GM19240 (cell line): ENCODE data around the gene SLC50A1.

Source experiments
- DNase-seq: peaks from one replicate; pipeline ENCODE4 v3.0.0; 2011; ENCODE audit warnings: low spot score; ENCODE audit not compliant: insufficient read length

Gene SLC50A1

DNA sequence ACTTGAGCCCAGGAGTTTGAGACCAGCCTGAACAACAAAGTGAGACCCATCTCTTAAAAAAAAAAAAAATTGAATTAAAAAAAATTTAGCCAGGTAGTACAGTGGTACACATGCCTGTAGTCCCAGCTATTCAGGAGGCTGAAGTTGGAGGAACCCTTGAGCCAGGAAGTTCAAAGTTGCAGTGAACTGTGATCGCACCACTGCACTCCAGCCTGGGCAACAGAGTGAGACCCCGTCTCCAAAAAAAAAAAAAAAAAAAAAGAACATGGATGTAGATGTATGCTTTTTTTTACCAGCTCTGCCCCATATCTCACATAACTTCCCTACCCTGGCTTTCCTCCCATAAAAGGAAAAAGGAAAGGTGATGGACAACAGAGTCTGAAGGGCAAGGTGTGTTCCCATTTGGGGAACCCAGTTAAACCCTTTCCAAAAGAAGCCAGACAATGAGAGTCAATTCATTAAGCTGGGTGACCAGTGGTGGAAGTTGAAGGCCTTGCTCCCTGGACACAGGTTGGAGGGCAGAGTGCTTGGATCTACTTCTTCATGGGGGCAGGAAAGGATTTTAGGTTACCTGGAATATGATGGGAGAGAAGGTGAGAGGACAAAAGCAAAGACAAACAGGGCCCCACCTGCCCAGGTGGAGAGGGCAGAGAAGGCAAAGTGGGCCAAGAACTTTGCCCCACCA, 34.6 kb downstream of the SLC50A1 start:
- DNase-seq = no peak

DNA sequence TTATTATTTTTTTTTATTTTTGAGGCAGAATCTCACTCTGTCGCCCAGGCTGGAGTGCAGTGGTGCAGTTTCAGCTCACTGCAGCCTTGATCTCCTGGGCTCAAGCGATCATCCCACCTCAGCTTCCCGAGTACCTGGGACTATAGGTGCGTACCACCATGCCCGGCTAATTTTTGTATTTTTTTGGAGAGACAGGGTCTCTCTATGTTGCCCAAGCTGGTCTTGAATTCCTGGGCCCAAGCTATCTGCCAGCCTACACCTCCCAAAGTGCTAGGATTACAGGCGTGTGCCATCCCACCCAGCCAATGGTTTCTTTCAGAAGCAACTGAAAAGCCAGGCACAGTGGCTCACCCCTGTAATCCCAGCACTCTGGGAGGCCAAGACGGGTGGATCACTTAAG, 35.2 kb downstream of the SLC50A1 start:
- DNase-seq = no peak

DNA sequence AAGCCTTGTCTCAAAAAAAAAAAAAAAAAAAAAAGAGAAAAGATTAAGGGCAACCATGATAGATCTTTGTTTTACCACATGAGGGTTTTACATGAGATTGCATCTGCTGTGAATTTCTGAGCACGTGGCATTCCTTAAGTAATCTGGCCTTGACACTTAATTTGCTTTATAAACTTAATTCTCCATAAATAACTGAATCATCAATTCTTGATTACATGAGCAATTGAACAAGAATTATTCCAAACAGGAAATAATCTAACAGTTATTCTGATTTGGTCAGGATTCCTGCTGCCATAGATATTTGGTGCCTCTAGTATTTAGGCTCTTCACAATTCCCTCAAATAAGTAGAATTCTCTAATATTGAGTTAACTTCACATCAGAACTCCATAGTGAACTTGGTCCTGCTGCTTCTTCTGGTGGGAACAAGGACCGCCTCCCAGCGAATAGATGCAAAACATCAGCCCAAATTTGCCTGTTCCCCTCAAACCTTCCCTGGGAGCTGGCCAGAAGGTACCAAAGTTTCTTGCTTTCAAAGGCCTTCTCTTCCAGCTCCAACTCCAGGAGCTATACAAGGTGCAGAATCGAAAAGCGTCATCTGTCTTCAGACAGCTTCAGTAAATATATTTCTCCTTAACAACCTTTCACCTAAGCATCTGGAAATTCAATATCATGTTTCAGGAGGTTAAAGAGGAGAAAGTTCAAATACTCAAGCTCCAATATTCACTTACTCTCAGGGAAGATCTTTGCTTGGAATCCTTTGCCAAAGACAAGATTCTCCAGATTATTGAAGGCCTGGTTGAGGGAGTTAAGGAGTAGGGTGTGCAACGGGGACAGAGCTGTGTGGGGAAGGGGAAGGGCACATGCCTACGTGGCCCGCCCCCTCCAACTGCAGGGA, 36.4 kb downstream of the SLC50A1 start:
- no peak for DNase-seq

DNA sequence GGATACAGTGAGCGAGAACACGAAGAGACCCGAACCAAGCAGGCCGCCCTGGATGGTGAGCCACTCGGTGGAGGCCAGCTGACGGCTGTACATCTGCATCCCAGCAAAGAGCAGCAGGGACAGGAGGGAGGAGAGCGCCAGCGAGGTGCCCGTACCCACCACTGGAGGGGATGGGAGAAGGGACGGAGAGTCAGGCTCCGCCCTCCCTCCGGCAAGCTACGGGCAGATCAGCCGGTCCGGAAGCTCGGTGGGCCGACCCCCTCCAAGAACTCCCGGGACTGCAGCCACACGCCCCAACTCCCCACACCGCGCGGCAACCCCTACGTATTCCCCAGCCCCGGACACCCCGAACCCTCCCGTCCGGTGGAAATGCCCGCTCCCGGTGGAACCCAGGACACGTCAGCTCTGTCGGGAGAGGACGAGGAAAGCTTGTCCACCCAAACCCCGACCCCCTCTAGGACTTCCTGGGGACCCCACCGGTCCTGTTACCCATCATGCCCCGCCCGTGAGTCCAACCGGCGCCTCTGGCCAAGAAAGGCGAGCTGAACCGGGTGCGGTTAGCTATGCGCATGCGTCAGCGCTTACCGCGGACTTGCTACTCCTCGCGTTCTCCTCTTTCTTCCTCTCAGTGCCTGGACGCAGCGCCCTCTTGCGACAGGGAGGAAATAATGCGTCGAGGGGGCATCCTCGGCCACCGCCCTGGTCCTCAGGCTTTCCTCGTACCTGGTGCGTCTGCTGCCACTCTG, 37.3 kb downstream of the SLC50A1 start, which contains the start of gene KRTCAP2:
KRTCAP2 (minus strand) TSS at position 573 of the 746 bp plus-strand sequence; CDS start at position 493, 80 bp downstream.
- peak; percentile 99 for DNase-seq

DNA sequence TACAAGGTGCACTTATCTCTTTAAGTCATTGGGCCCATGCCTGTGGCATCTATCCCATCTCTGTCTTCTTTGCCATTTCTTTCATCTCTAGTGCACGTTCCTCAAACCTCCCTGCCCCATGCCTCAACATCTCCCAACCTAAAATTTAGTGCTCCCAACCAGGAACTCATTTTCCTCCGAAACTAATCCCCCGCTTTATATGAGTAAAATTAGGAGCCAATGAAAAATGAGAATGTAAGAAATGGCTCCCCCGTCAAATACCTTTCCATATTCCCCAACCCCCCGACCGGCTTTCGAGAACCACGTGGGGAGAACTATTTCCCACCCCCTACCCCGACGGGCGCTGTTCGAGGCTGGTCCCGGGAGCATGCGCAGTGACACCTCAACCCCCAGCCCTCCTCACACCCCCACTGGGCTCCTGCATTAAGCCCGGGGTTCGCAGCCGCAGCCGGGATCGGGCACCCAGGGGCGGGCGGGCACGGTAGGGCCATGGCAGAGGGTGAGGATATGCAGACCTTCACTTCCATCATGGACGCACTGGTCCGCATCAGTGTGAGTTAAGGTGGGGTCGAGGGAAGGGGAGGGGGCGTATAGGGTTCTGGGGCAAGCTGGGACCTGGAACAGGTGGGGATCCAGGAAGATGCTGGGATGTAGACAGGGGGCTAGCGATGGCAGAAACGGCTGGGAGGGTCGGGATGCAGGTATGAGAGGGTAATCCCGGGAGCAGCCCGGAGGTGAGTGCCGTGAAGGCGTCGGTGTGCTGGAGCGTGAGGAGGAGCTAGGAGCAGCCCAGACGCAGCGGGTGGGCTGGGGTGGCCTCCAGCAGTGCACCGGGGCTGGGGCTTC, 38.0 kb downstream of the SLC50A1 start, which contains the start of gene TRIM46:
TRIM46 (plus strand) TSS at position 372 of the 846 bp plus-strand sequence; CDS start at position 490, 118 bp downstream.
- no peak for DNase-seq

DNA sequence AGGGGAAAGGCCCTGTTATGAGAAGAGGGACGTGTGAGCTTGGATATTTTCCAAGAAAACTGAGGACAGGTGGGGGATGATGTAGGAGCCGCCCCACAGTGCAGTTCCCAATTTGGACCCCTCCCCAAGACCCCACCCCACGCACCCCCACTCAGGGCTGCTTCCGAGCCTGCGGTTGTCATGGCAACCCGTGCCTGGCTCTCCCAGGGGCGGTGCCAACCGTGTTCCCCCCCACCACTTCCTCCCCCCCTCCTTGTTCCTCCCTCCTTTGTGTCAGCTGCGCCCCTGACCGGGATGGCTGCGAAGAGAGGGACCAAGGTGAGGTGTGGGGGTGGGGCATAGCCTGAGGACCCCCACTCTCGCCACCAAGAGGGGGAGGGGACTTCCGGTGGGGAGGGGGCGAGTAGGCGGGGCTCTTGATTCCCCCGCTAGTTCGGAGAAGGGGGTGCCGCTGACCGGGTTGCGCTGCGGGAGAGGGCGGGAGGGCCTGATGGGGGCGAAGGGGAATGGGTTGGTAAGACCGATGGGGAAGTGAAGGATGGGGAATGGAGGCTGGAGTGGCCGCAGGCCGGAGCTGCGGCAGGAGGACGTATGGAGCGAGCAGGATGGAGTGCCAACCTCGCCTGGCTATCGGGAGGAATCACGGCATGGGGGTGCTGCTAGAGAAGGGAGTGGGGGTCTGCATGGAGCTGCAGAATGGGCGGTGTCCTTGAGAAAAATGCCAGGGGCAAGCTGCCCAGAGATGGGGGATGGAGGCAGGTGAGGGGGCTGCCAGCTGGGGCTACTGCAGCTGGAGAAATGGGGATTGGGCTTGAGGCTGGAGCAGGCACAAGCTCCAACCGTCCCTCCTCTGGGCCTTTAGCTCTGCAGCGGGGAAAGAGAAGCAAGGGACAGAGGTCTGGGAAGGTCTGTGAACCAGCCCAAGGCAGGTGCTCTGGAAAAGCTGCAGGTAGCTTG, 39.0 kb downstream of the SLC50A1 start:
- DNase-seq = no peak

DNA sequence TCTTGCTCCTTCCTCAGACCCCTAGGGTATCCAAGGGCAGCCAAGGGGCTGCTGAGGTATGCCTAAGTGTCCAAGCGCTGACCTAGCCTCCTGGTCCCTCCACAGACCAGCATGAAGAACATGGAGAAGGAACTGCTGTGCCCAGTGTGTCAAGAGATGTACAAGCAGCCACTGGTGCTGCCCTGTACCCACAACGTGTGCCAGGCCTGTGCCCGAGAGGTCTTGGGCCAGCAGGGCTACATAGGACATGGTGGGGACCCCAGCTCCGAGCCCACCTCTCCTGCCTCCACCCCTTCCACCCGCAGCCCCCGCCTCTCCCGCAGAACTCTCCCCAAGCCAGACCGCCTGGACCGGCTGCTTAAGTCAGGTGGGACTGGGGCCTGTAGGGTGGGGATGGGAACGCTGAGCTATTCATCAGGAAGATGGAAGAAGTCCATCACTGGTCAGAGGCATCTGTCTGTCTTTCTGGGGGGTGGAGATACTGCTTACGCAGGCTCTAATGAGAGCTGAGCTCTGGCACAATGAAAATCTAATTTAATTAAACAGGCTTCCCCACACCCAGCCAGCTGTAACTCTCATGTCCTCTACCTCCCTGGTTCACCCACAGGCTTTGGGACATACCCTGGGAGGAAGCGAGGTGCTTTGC, 39.8 kb downstream of the SLC50A1 start:
- DNase-seq = no peak

DNA sequence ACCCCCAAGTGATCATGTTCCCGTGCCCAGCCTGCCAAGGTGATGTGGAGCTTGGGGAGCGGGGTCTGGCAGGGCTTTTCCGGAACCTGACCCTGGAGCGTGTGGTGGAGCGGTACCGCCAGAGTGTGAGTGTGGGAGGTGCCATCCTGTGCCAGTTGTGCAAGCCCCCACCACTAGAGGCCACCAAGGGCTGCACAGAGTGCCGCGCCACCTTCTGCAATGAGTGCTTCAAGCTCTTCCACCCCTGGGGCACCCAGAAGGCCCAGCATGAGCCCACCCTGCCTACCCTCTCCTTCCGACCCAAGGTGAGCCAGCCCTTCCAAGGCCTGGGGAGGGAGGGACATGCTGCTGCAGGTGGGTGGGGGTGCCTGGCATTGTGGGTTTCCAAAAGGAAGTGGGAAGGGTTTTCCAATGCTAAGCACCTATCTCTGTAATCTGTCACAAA, 40.3 kb downstream of the SLC50A1 start:
- no peak for DNase-seq

DNA sequence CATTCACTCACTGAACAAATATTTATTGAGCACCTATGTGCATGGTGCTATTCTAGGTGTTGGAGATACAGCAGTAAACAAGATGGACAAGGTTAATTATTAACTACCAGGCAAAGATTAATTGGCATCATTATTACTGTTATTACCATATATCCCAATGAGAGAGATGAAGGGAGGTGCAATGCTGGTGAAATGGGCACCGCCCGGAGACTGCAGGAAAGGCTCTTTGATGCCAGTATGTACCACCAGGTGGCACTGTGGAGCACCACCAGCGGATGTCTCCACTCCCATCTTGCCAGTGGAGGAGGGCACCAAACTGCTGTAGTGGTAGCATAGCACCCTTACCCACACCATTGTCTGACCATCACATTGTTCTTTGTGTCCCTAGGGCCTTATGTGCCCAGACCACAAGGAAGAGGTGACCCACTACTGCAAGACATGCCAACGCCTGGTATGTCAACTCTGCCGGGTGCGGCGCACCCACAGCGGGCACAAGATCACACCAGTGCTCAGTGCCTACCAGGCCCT, 41.0 kb downstream of the SLC50A1 start:
- peak; percentile 97 for DNase-seq

DNA sequence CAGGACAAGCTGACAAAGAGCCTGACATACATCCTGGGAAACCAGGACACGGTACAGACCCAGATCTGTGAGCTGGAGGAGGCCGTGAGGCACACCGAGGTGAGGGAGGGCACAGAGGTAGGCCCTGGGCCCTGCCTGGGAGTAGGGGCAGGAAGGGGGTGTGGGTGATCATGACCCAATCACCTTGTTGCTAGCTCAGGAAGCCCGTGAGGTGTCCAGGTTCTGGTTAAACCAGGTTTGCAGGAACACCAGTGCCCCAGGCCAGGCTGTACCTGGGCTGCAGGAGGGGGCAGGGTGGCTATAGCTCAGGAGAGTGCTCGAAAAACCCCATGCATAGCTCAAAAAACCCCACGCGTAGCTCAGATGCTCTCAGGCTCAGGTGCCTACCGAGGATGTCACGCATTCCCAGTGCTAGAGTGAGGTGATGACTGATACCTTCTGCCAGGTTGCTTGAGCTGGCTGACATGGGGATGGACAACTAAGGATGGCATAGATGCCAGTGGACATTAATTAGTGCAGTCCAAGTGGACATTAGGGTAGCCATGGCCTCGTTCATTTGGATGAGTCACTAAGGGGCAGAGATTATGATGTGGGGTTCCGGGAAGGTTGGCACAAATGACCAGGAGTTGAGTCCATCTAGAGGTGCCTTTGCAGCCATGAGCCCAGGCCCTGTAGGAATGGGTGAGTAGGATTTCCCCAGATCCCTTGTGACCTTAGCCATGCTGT, 41.7 kb downstream of the SLC50A1 start:
- no peak for DNase-seq

DNA sequence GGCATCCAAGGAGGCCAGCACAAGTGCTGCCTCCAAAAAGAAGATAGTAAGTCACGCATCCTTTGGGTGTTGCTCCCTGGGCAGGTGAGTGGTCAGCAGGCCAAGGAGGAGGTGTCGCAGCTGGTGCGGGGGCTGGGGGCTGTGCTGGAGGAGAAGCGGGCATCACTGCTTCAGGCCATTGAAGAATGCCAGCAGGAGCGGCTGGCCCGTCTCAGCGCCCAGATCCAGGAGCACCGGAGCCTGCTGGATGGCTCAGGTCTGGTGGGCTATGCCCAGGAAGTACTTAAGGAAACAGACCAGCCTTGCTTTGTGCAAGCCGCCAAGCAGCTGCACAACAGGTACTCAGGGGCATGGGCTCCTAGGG, 42.2 kb downstream of the SLC50A1 start:
- no peak for DNase-seq

DNA sequence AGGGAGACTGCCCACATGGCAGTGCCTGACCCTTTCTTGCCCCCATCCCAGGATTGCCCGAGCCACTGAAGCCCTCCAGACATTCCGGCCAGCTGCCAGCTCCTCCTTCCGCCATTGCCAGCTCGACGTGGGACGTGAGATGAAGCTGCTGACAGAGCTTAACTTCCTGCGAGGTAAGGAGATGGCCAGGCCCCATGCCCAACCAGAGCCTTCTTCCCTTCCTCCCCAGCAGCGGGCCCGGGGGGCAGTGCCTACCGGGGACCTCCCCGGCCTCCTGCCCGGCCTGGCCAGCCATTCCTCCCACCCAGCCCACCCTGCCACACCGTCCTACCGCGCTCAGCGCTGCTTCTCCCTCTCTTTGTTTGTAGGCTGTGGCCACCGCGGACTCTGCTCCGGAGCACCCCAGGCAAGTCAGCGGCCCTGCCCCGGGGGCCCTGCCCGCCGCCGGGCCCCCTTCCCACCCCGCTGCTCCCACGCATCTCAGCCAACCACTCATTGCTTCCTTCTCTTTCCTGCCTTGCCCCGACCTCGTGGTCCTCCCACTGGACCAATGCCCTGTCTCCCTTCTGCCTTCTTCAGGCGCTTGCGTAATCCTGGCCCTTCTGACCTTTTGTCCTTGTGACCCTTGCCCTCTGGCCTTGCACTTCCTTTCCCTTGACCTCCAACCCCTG, 42.9 kb downstream of the SLC50A1 start:
- DNase-seq = no peak

DNA sequence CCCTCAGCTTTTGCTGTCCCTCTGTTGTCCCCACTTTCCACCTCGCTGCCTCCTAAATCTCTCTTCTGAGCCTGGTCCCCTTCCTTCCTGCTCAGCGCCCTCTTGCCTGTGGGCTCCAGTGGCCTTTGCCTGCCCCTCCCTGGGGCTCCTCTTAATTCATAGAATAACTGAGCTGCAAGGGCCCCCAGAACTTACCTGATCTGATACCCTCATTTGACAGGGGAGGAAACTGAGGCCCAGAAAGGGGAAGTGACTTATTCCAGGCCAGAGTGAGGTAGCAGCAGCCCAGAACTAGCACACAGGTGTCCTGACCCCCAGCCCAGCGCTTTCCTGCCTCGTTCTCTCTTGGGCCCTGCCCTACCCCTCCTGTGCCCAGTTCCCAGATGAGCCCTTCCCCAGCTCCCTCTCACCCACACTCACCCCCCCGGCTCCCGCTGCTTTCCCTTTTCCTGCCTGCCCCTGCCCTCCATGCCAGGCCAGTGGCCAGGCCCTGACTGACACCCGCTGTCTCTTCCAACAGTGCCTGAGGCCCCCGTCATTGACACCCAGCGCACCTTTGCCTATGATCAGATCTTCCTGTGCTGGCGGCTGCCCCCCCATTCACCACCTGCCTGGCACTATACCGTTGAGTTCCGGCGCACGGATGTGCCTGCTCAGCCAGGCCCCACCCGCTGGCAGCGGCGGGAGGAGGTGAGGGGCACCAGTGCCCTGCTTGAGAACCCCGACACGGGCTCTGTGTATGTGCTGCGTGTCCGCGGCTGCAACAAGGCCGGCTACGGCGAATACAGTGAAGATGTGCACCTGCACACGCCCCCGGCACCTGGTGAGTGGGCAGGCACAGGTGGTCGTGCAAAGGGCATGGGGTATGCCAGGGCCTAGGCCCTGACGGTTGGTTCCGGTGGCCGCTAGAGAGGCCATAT, 43.7 kb downstream of the SLC50A1 start:
- no peak for DNase-seq

DNA sequence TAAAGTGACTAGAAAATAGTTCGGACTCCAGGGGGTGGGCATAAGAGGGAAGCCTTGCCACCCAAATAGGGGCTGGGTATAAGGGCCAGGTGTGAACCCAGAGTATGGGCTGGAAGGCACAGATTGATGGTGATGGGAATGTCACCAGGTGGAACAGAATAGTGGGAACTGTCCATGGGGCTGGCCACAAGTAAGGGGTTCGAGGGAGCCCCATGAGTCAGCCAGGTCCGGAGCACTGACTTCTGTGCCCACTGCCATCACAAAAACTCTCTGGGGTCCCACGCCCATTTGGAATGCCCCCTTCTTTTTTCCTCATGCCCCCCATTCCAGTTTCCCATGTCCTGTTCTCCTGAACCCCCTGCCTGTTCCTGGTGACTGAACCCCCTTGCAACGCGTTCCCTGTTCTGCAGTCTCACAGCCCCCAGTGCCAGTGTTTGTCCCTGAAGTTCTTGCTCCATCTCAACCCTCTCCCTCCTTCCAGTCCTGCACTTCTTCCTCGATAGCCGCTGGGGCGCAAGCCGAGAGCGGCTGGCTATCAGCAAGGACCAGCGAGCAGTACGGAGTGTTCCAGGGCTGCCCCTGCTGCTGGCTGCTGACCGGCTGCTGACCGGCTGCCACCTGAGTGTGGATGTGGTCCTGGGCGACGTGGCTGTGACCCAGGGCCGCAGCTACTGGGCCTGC, 45.9 kb downstream of the SLC50A1 start:
- DNase-seq = no peak

DNA sequence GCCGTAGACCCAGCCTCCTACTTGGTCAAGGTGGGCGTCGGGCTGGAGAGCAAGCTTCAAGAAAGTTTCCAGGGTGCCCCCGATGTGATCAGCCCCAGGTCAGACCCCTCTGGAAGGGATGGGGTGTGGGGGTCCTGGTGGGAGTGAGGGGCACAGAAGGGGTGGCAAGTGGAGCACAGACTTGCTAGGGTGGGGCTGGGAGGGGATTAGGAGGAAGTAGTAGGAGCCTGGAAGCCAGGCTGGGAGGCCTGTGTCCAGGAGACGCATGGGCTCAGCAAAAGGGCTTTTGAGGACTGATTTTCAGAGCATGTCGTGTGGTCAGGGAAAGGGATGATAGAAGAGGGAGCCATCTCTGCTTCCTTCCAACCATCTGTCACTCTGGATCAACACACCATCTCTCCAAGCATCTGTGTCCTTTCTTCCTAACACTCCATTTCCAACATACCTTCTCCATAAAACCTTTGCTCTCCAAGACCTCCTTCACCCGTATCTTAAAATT, 46.4 kb downstream of the SLC50A1 start:
- DNase-seq = no peak

DNA sequence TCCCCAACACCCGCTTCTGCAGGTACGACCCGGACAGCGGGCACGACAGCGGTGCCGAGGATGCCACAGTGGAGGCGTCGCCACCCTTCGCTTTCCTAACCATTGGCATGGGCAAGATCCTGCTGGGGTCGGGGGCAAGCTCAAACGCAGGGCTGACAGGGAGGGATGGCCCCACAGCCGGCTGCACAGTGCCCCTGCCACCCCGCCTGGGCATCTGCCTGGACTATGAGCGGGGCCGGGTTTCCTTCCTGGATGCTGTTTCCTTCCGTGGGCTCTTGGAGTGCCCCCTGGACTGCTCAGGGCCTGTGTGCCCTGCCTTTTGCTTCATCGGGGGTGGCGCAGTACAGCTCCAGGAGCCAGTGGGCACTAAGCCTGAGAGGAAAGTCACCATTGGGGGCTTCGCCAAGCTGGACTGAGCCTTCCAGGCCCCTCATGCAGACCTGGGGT, 48.1 kb downstream of the SLC50A1 start:
- DNase-seq = no peak
